Measurements from ENCODE around the gene GPC1.

GPC1 gene

GRCh38 chr2:240439698-240440151 lies 4.3 kb downstream of the GPC1 start:
- intact Hi-C loops (cut with DNase I) = loop anchor here (5.0 kb wide), 1 partner anchor 287 kb away; no protein-coding TSS in a partner anchor
- DNase-seq = peak in 6 of 10 donors; percentile 5 to 80 (median 42)

GRCh38 chr2:240440251-240440650 lies 4.8 kb downstream of the GPC1 start:
- DNase-seq = peak in 4 of 10 donors; percentile 12 to 61 (median 52)
- intact Hi-C loops (cut with DNase I) = no loop called here

GRCh38 chr2:240440704-240441320 lies 5.3 kb downstream of the GPC1 start:
- peak in 4 of 10 donors; percentile 23 to 80 (median 66) for DNase-seq
- intact Hi-C loops (cut with DNase I) = no loop called here

- DNase-seq = peak in 4 of 10 donors; percentile 6 to 81 (median 65)
- intact Hi-C loops (cut with DNase I) = no loop called here
Measured at GRCh38 chr2:240441326-240441992, 6.0 kb downstream of the GPC1 start.

- peak in 3 of 10 donors; percentile 6 to 73 (median 60) for DNase-seq
- intact Hi-C loops (cut with DNase I) = no loop called here
Measured at GRCh38 chr2:240441993-240442411, 6.5 kb downstream of the GPC1 start.

- intact Hi-C loops (cut with DNase I) = no loop called here
Measured at GRCh38 chr2:240442891-240443715, 7.6 kb downstream of the GPC1 start.

GRCh38 chr2:240443891-240444301 lies 8.4 kb downstream of the GPC1 start:
- peak in 2 of 10 donors; percentile 74 to 83 for DNase-seq
- intact Hi-C loops (cut with DNase I) = no loop called here

More at GRCh38 chr2:240442891-240443715, 7.6 kb downstream of the GPC1 start:
- peak in 2 of 10 donors; percentile 57 to 78 for DNase-seq

GRCh38 chr2:240444464-240444863 lies 9.0 kb downstream of the GPC1 start:
- intact Hi-C loops (cut with DNase I) = no loop called here
- peak in 1 of 10 donors; percentile 16 for DNase-seq

- DNase-seq = peak in 2 of 10 donors; percentile 55 to 75
- intact Hi-C loops (cut with DNase I) = no loop called here
Measured at GRCh38 chr2:240445961-240446663, 10.6 kb downstream of the GPC1 start.

- peak in 2 of 10 donors; percentile 60 to 63 for DNase-seq
- intact Hi-C loops (cut with DNase I) = no loop called here
Measured at GRCh38 chr2:240446664-240447175, 11.3 kb downstream of the GPC1 start.

- intact Hi-C loops (cut with DNase I) = no loop called here
- no peak for DNase-seq
Measured at GRCh38 chr2:240447331-240447730, 11.9 kb downstream of the GPC1 start.

GRCh38 chr2:240447934-240448333 lies 12.5 kb downstream of the GPC1 start:
- intact Hi-C loops (cut with DNase I) = no loop called here
- DNase-seq = no peak

GRCh38 chr2:240448387-240449274 lies 13.2 kb downstream of the GPC1 start:
- intact Hi-C loops (cut with DNase I) = no loop called here
- DNase-seq = no peak

GRCh38 chr2:240449764-240450531 lies 14.5 kb downstream of the GPC1 start:
- peak in 4 of 10 donors; percentile 5 to 81 (median 54) for DNase-seq
- intact Hi-C loops (cut with DNase I) = no loop called here

GRCh38 chr2:240450532-240451107 lies 15.2 kb downstream of the GPC1 start:
- intact Hi-C loops (cut with DNase I) = no loop called here

GRCh38 chr2:240451108-240451611 lies 15.7 kb downstream of the GPC1 start:
- intact Hi-C loops (cut with DNase I) = no loop called here
- DNase-seq = peak in 8 of 10 donors; percentile 51 to 95 (median 70)

More at GRCh38 chr2:240450532-240451107, 15.2 kb downstream of the GPC1 start:
- peak in 4 of 10 donors; percentile 6 to 80 (median 72) for DNase-seq

- intact Hi-C loops (cut with DNase I) = no loop called here
- DNase-seq = peak in 5 of 10 donors; percentile 5 to 86 (median 71)
Measured at GRCh38 chr2:240451791-240452461, 16.5 kb downstream of the GPC1 start.
